Kidney tubule cell (primary cell): ENCODE results near the gene TOMM20.
"Not testable (repeated sequence)": the region's sequence is repeated elsewhere in the genome, so short reads cannot be mapped to it uniquely, and the experiment has no call there.

Experiments
- DNase-seq: peaks from one replicate; pipeline ENCODE4 v3.0.0-alpha.2; 2018; ENCODE audit warnings: low spot score

The TOMM20 gene

GRCh38 chr1:235078480-235079381 lies 49.9 kb downstream of the TOMM20 start:
- DNase-seq: peak; percentile 81

DNA sequence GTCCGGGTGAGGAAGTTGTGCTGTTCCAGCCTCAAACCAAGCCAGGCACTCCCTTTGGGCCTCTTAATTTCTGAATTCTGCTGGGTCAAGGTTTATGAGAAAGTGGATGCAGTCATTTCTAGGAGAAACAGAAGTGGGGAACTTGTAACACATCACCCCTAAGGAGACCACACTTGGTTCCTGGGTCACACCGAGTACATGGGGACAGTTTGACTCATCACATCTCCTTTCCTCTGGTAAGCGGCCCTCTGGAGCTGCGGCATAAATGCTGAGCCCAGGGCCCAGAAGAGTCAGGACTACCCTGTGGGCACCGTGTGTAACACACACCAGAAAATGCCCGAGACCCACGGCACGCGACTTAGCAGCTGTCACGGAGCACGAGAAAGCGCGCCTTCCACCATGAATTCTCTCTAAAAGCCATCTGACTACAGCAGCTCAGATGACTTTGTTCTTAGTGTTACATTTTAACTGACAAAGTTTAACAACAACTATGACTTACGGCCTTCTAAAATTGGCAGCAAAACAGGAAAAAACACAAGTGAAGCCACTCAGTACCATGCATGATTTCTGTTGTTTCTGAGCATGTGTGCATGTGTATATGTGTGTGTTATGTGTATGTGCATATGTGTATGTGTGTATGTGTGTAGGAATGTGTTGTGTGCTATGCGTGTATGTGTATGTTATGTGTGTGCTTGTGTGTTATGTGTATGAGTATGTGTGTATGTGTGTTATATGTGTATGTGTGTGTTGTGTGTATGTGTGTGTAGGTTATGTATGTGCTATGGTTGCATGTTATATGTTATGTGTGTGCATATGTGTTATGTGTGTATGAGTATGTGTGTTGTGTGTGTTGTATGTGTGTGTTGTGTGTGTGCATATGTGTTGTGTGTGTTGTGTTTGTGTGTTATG lies 50.8 kb downstream of the TOMM20 start:
- DNase-seq: peak; percentile 38

- no peak for DNase-seq
Observed at GRCh38 chr1:235077163-235077540, 51.5 kb downstream of the TOMM20 start.

DNA sequence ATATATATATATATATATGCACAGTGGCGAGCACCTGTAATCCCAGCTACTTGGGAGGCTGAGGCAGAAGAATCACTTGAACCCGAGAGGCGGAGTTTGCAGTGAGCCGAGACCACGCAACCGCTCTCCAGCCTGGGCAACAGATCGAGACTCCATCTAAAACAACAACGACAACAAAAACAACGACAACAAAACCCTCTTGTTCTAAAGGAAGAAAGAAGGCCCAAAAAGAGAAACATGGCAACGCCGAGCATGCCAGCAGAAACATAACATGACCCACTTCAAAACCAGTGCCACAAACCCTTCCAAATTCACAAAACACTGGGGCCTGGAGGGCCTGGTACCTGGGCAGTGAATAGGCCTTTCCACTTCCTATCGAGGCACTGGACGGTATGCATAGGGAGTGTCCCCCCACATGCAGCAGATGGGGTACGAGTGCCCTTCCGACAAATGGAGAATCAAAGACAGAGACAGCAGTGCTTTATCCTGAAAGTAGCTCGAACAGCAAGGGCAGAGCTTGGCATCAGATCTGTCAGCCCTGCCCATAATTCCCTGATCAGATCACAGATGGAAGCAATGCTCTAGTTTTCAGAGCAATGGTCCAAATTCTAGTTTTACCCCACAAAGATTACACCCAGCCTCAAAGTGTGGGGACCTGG lies 52.0 kb downstream of the TOMM20 start:
- no peak for DNase-seq

- no peak for DNase-seq
Observed at GRCh38 chr1:235075777-235076308, 52.8 kb downstream of the TOMM20 start.

DNA sequence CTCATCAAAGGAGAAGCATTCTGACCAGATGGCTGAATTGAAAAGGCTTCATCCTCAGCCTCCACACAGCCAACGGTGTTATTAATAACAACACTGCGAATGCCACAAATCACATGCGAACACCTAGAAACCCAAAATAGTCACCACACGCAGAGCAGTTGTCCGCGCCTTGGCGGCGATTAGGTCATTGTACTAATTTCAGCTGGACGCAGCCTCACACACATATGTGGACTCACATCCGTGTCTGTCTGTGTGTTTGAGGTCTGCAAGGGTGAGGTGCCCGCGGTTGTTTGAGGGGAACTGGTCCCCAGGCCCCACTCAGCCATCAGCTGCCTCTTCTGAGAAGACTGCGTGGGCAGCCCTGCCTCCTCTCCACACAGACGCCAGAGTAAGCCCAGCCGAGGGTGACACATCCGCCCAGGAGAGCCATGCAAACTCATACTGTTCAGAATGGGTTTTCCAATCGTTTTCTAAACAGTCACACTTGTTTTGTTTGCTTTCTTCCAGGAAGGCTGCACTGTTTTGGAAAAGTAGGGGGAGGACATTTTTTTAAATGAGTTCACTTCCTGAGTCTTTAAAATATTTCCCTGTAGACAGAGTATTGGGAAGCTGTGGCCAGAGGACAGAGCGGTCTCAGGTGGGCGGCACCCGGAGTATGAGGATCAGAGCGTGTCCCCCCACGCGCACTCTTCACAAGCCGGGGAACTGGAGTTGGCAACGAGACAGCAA lies 53.4 kb downstream of the TOMM20 start:
- DNase-seq: peak; percentile 94

DNA sequence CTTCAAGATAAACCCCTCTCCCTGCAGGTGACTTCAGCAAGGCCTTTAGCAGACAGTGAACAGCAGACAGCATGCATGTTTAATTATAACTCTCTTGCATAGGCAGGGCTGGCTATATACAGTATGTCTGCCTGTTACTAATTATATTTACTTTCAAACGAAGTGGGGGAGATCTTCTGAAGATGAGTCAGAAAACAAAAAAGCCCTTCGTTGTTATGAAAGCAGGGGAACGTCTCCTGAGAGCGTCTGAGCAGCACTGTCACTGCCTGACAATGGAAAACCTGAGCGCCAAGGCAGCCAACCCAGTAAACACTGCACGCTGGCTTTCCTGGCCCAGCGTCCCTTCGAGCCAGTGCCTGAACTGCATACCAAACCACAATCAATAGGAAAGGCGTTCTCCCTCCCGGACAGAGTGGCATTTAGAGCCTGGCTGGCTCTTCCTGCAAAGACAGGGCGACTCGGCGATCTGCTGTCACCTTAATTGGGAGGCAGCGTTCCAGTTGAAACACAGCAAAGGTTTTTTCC lies 54.1 kb downstream of the TOMM20 start:
- DNase-seq: peak; percentile 80

DNA sequence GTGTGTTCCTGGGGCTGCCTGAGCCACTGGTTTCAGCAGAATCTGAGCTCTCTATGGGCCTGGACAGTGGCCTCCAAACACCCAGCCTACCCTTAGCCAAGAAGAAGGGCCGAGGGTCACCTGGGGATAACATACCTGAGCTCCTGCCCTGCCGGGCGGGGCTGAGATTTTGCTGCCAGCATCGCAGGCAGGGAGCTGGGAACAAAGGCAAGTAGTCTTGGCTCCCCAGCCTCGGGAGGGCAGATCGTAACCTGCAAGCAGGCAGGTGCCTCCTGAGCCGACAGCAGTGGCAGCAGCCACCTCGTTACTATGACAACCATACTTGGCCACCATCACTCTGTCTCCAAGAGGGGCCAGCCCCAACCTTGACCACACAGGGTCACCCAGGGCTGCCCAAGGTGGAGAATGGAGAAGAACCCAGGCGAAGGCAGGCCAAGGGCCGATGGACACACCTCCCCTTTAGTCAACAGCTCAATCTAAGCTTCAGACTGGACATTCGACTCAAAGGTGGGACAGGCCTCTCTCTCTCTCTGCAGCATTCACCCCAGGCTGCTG lies 54.6 kb downstream of the TOMM20 start:
- DNase-seq: peak; percentile 29

DNA sequence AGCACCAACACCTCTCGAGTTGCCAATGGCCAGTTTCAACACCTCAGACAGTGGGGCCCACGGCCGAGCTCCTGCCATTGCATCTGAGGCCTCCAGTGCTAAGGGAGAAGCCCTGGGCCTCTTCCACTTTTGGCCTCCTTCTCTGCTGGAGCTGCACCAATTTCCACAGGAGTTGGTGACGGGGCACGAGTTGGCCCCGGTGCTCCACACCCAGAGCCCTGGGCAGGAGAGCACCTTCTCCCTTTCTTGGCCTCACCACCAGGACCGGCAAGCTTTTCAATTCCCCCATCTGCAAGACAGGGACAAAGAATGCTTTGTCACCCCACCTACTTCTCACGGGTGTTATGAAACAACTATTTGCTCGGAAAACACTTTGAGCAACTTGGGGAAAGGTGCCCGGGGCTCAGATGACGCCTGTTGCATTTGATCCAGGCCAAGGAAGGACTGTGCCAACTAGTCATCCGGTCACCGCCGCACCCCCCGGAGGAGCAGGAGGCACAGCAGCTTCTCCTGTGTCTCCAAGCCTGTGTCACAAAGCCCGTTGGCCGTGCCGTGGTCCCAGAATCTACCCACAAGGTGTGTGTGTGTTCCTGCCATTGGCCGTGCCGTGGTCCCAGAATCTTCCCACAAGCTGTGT lies 55.2 kb downstream of the TOMM20 start:
- peak; percentile 67 for DNase-seq

GRCh38 chr1:235072577-235072976 lies 56.1 kb downstream of the TOMM20 start:
- DNase-seq: not testable (repeated sequence)

DNA sequence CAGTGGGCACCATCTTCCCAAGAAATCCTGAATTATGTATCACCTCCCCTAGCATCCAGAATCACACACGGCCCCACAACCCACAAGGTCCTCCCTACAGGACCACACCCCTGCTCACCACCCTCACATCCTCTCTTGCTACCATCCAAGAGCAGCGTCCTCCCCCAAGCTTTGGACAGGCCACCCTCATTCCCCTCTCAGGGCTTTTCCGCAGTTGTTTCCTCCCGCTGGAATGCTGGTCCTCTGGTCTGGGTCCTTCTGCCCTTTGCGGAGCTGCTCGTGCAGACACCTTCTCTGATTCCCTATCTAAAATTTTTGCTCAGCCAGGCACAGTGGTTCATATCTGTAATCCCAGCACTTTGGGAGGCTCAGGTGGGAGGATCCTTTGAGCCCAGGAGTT lies 56.5 kb downstream of the TOMM20 start:
- DNase-seq: no peak

DNA sequence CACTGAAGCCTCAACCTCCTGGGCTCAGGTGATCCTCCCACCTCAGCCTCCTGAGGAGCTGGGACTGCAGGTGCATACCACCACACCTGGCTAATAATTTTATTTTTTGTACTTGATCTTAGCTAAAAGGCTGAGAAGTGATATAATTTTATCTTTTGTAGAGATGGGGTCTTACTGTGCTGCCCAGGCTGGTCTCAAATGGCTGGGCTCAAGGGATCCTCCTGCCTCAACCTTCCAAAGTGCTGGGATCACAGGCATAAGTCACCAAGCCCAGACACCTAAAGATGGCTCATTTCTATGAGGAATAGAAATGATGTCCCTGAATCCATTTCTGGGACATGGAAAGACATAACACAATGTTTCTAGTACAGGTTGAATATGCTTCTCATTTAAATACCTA lies 57.8 kb downstream of the TOMM20 start:
- DNase-seq: no peak

DNA sequence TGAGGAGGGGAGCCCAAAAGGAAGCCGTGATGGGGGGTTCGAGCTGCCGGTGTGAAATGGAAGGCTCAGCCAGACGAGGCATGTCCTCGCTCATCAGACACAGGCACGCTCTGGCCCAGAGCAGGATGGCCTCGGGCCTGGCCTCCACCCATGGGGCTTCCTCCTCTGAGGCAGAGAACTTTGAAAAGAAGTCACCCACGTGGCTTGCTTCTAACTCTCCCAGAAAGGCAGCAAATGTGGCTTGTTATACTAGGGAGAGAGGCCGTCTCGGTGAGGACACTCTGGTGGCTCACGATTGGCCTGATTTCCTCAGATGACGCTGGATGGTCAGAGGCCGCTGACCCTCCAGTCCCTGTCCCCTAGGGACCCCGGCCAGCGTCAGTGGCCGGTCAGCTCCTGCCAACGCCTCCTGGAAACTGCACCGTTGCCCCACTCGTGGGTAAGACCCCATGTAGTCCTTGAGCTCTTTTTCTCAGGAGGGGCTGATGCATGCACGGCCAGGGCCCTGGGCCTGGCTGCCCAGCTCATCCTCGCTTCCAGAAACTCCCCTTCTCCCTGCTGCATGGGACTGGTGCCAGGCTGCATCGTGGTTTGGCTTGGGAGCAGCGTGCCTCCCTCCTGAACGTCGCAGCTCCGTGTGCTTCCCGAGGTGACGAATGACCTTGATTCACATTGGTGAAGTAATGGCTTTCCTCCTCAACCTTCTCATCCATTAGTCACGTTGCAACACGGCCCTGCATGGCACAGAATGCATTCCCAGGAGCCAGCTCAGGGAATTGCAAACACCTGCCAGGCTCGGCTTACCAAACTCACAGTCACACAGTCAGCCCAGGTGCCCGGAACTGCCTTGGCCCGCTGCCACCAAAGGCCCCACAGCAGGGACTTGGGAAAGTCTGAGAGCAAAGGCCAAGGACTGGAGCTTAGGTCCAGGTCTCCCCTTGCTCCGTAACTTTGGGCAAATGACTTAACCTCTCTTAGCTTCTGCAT lies 58.8 kb downstream of the TOMM20 start:
- peak; percentile 99 for DNase-seq

DNA sequence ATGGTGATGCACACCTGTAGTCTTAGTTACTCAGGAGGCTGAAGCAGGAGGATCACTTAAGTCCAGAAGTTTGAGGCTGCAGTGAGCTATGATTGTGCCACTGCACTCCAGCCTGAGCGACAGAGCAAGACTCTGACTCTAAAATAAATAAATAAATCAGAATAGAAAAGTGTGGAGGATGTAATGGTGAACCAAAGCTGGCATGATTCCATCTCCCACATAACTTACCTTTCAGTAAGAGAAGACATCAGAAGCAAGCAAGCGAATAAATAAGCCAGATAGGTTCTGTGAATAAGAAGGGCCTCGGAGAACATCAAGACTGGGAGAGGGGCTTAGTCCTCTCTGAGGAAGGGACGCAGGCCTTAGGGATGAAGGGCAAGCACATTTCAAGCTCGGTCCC lies 59.5 kb downstream of the TOMM20 start:
- peak; percentile 71 for DNase-seq

GRCh38 chr1:235068158-235069121 lies 60.2 kb downstream of the TOMM20 start:
- DNase-seq: peak; percentile 95

DNA sequence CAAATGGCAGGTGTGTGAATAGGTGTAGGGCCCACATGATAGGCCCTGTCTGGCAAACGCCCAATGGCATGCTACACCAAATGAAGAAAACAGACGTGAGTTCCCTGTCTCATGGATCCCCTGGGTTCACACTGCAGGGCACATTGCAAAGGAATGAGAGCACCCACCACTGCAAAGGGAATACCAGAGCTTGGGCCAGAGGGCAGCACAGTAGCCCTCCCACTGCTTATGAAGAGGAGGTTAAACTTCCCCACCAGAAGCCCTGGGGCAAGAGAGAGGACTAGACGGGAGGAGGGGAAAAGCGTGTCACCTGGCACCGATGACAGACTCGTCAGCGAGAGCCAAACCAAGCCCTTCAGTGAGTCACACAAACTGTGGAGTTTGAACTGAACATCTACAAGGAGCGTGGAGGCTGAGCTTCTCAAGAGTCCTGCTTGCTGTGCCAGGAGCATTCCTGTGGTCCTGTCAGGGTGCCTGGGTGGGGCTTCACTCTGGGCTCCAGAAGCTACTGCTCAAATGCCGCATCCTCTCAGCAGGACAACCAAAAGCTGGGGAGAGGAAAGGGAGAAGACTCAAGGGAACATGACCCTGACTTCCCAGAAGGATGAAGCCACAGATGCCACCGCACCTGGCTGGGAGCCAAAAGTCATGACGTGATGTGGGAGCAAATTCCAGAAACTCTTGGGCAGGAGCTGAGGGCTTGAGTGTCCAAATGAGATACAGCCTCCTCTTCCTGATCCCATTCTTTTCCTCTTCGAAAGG lies 61.1 kb downstream of the TOMM20 start:
- DNase-seq: peak; percentile 99
